DMS 273 (cell line): Measurements from ENCODE around the gene CALU.

Source experiments
- DNase-seq: peaks from one replicate; lab custom pipeline; 2025; ENCODE audit not compliant: unreplicated experiment; lab: John Stamatoyannopoulos, UW

Gene CALU

GRCh38 chr7:128809363-128809762 lies 70.2 kb downstream of the CALU start:
- DNase-seq = no peak

DNA sequence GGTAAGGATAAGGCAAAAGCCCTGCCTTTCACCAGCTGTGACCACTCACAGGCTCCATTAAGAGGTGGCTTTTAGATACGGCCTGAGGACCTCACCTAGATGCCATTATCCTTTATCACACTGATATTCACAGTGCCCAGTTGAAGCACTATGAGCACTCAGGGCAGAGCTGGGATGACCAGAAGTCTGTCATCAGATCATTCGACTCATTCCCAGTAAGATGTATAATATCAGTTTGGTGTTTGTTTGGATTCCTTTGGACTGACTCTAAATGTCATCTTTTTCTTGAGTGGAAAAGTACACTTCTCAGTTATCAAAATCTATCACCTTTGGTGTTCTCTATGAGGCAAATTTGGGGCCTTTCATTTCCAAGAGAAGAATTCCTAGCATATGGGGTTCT lies 71.3 kb downstream of the CALU start:
- no peak for DNase-seq

DNA sequence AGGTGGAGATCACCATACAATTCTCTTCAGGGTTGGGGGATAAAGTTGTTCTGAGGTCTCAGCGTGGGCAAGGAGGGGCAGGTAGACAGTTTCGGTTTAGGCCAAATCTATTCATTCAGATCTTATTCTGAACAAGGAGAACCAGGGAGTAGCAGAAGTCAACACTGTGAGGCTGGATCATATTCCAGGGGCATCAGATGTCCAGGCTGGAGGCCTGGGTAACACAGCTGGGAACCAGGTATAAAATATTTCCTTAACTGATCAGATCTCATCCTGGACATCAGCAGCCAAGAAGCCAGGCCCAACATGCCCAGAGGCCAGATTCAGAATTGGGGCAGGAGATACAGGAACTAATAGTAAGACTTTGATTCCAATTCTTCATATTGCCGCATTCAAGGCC lies 71.8 kb downstream of the CALU start:
- DNase-seq = no peak

DNA sequence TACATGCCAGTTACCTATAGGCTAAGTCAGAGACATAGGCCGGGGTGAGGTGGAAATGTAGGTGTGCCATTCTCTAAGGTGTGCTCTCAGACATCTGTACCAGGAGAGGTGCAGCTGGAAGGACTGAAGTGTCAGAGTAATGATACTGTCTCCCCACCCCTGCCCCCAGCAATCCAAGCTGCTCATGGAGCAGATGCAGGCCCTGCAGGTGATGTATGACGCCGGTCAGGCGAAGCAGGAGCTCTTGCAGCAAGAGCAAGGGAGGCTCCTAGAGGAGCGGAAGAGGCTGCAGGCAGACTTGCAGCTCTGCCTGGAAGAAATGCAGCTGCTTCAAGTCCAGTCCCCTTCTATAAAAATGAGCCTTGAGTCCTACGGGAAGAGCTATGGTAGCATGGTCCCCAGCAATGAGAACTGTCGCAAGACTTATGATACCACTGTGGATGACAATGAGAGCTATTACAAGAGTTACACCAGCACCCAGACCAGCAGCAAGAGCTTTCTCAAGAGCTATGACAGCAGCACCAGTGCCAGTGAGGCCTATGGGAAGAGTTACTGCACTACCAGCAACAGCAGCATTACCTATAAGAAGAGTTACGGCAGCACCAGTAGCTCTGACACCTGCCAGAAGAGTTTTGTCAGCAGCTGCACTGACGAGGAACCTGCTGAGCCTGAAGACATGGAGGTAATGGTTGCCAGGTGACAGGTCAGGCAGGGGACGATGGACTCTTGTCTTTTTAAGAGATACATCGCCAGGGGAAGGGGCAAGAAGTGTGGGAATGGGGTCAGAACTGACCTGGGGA lies 72.7 kb downstream of the CALU start:
- DNase-seq = no peak

GRCh38 chr7:128812514-128813168 lies 73.5 kb downstream of the CALU start:
- DNase-seq = no peak

- DNase-seq = peak; percentile 90
Measured at GRCh38 chr7:128814499-128814898, 75.3 kb downstream of the CALU start.

- no peak for DNase-seq
Measured at GRCh38 chr7:128815289-128815942, 76.3 kb downstream of the CALU start.

GRCh38 chr7:128818694-128819093 lies 79.5 kb downstream of the CALU start:
- no peak for DNase-seq
